Esophagus squamous epithelium (tissue), 5 donors: ENCODE data around the gene MAN1B1. TPM values are rescaled to one million over a fixed set of nuclear protein-coding genes. Genes with fewer than 3 reads are reported as not detected.

Experiments
- DNase-seq: peaks from one replicate; lab custom pipeline; 2025; lab: John Stamatoyannopoulos, UW
- H3K27ac ChIP-seq, 4 donors: fragments of 200-600 bp; sonication (generic); one replicate each; pipeline ENCODE4 v1.5.1; 2016 to 2019; ENCODE audit warnings: mild to moderate bottlenecking in 1 of 4
- H3K27me3 ChIP-seq, 4 donors: fragments of 200-600 bp; sonication (generic); 1 replicate in 3 of 4; 2 replicates in 1 of 4; pipeline versions ENCODE4 v1.5.1 to v1.6.0; 2017 to 2021; ENCODE audit warnings: antibody characterized with exemption in 1 of 4
- H3K36me3 ChIP-seq, 3 donors: fragments of 200-600 bp; sonication (generic); one replicate each; pipeline ENCODE4 v1.5.1; 2016 to 2019
- H3K4me1 ChIP-seq, 3 donors: fragments of 200-600 bp; sonication (generic); one replicate each; pipeline ENCODE4 v1.5.1; 2017 to 2019
- H3K4me3 ChIP-seq, 4 donors: fragments of 200-600 bp; sonication (generic); 1 replicate in 3 of 4; 2 replicates in 1 of 4; pipeline ENCODE4 v1.5.1; 2016 to 2019; ENCODE audit warnings: mild to moderate bottlenecking in 2 of 4, moderate library complexity in 1 of 4
- H3K9me3 ChIP-seq, 3 donors: fragments of 200-600 bp; sonication (generic); one replicate each; pipeline ENCODE4 v1.5.1; 2016 to 2019
- CTCF ChIP-seq, 6 experiments: fragments of 450-650 bp in 4 of 6; fragments of 200-600 bp in 2 of 6; sonication (generic) in 2 of 6; IDR thresholded peaks; one replicate each; pipeline ENCODE4 v1.5.1; 2016 to 2019; ENCODE audit warnings: antibody characterized with exemption in 6 of 6, mild to moderate bottlenecking in 4 of 6, moderate library complexity in 4 of 6
- POLR2A ChIP-seq, 4 donors: fragments of 450-650 bp; IDR thresholded peaks; one replicate each; pipeline ENCODE4 v1.6.1; 2017; ENCODE audit warnings: antibody characterized with exemption in 4 of 4, mild to moderate bottlenecking in 4 of 4, moderate library complexity in 3 of 4
- WGBS, 2 donors: methylation state at CpG; one replicate each; pipeline ENCODE4 v1.1.5; 2018; 5-methylcytosine and 5-hydroxymethylcytosine counted together
- intact Hi-C: fragments of 100-400 bp; cut with DNase I; formaldehyde crosslinking; loops from one replicate; pipeline ENCODE4 v1.15.0; 2022
- total RNA-seq, 4 donors: library from RNA; depleted of rRNA; stranded (reverse); fragments of >200 nt; gene quantifications; one replicate each; pipeline ENCODE4 v1.1.0, GENCODE V29; 2016
- donor health status: DM: yes; HTN: yes; CAD: no.

MAN1B1 gene
- total RNA-seq, 4 donors from 2014 or later = 25.6 to 50.9 (median 39.4) TPM

- peaks cover 24 to 73% (median 27%) of the 10 kb centered on the region in 3 donors for H3K36me3 ChIP-seq
- no peak for TF ChIP-seq CTCF (IDR thresholded peaks at IDR 0.05)
- peaks cover 0 to 8% (median 0%) of the 10 kb centered on the region in 4 donors for H3K27me3 ChIP-seq
- no peak for DNase-seq
- H3K4me3 ChIP-seq = no peak overlapping the region
- intact Hi-C loops = no loop called here
- peaks cover 14 to 24% (median 15%) of the 10 kb centered on the region in 3 donors for H3K4me1 ChIP-seq
- no peak overlapping the region for H3K27ac ChIP-seq
- H3K9me3 ChIP-seq = no peaks in the 10 kb centered on the region
- 82 to 83% methylated on average over 20 to 25 of the region's 28 CpGs for WGBS, 2 donors
Measured at GRCh38 chr9:137110911-137111787, 24.4 kb downstream of the MAN1B1 start.

DNA sequence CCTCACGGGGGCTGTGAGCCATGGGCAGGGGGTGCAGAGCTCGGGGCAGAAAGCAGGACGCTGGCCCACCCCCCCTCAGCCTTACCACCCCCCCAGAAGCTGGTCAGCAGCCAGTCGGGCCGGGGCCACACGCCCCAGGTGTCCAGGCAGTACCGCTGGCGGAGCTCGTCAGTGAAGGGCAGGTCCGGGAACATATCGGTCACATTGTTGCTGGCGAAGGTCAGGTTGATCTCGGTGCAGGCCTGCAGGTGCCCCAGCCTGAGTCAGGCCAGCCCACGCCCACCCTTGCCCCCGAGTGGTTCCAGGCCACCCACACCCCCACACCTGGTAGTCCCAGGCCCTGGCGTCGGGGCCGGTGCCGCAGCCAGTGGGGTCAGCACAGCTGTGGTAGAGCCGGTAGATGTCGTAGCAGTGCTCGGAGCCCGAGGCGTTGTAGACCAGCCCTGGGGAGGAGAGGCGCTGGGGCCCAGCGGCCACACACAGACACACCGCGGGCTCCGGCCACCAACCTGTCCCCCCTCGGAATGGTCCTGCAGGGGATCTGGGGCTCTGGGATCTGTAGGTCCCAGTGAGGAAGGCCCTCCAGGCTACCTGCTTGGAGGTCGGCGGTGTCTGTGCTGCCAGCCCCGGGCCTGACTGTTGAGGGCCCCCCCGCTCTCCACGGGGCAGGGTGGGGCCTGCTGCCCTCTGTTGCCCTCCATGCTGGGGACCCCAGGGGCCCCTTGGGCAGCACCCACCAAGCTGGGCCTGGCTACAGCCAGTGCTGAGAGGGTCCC is 25.2 kb downstream of the MAN1B1 start:
- H3K36me3 ChIP-seq = peaks cover 19 to 65% (median 27%) of the 10 kb centered on the region in 3 donors

DNA sequence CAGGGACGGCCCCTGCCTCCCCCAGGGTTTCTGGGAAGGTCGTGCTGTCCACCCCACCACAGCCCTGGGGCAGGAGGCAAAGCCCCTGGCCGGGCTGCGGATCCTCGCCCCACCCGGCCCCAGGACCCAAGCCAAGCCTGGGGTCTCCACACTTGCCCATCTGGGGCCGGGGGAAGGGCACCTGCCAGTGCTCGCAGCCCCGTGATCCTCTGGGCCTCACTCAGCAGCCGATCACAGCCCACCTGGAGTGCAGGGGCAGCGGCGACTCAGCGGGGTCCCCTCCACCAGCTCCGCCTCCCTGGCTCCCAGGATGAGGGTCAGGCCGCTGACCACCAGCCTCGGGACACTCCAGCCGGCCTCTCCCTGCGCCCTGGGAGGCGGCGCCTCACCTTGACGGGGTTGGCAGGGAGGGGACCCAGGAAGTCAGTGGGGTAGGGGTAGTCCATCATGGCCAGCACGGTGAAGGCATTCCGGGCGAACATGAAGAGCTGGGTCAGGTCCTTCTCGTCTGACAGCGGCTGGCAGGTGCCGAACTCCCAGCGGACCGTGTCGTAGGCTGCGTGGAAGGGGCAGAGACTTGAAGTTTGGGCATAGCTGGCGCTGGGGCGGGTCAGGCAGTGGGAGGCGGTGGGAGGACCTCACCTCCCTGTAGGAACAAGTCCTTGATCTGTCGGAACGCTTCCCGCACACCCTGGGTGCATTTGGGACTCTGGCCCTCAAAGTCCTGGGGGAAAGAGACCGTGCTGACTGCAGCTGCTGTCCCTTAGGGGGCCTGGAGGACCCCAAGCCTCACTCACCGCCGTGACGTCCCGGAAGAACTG is 26.0 kb downstream of the MAN1B1 start:
- H3K4me3 ChIP-seq = no peak overlapping the region
- H3K36me3 ChIP-seq = peaks cover 13 to 57% (median 19%) of the 10 kb centered on the region in 3 donors
- WGBS, 2 donors = 92% methylated on average over 6 of the region's 42 CpGs; no CpG with 5 or more reads in 1 of the 2 donors
- intact Hi-C loops = no loop called here
- peaks cover 0 to 17% (median 0%) of the 10 kb centered on the region in 4 donors for H3K27me3 ChIP-seq
- no peaks in the 10 kb centered on the region for H3K9me3 ChIP-seq
- no peak for DNase-seq
- no peak for TF ChIP-seq POLR2A (IDR thresholded peaks at IDR 0.05)
- no peak for TF ChIP-seq CTCF (IDR thresholded peaks at IDR 0.05)
- no peak overlapping the region for H3K27ac ChIP-seq
- peaks cover 14 to 20% (median 15%) of the 10 kb centered on the region in 3 donors for H3K4me1 ChIP-seq

More for the DNA sequence above, 25.2 kb downstream of the MAN1B1 start:
- Histone ChIP-seq H3K9me3 (no peaks in the 10 kb centered on the region), H3K4me1 (peaks cover 14 to 21% (median 15%) of the 10 kb centered on the region in 3 donors), H3K27ac (no peak overlapping the region), H3K27me3 (peaks cover 0 to 9% (median 0%) of the 10 kb centered on the region in 4 donors), H3K4me3 (no peak overlapping the region)
- no peak for TF ChIP-seq POLR2A (IDR thresholded peaks at IDR 0.05)
- no peak for TF ChIP-seq CTCF (IDR thresholded peaks at IDR 0.05)
- intact Hi-C loops = no loop called here
- DNase-seq = no peak
- 80 to 100% methylated on average over 3 to 8 of the region's 35 CpGs for WGBS, 2 donors

- Histone ChIP-seq H3K4me3 (peak overlapping the region in 3 of 4 donors; percentile 57 to 94 (median 88)), H3K36me3 (peaks cover 11 to 49% (median 12%) of the 10 kb centered on the region in 3 donors), H3K9me3 (no peaks in the 10 kb centered on the region), H3K27ac (no peak overlapping the region), H3K27me3 (peaks cover 0 to 17% (median 0%) of the 10 kb centered on the region in 4 donors), H3K4me1 (peaks cover 14 to 20% (median 15%) of the 10 kb centered on the region in 3 donors)
- intact Hi-C loops = no loop called here
- no peak for TF ChIP-seq POLR2A (IDR thresholded peaks at IDR 0.05)
- no peak for TF ChIP-seq CTCF (IDR thresholded peaks at IDR 0.05)
- DNase-seq = no peak
- 95% methylated on average over 7 of the region's 66 CpGs; no CpG with 5 or more reads in 1 of the 2 donors for WGBS, 2 donors
Measured at GRCh38 chr9:137113385-137114159, 26.8 kb downstream of the MAN1B1 start.
